ENCODE data around the gene G6PD. TPM values are rescaled to one million over a fixed set of nuclear protein-coding genes. Genes with fewer than 3 reads are reported as not detected.

Gene G6PD
- total RNA-seq, 3 donors from 2014 or later = 28.0 to 34.4 (median 33.9) TPM

GRCh38 chrX:154519389-154519788 lies 27.3 kb downstream of the G6PD start:
- TF ChIP-seq, protein P1, sequence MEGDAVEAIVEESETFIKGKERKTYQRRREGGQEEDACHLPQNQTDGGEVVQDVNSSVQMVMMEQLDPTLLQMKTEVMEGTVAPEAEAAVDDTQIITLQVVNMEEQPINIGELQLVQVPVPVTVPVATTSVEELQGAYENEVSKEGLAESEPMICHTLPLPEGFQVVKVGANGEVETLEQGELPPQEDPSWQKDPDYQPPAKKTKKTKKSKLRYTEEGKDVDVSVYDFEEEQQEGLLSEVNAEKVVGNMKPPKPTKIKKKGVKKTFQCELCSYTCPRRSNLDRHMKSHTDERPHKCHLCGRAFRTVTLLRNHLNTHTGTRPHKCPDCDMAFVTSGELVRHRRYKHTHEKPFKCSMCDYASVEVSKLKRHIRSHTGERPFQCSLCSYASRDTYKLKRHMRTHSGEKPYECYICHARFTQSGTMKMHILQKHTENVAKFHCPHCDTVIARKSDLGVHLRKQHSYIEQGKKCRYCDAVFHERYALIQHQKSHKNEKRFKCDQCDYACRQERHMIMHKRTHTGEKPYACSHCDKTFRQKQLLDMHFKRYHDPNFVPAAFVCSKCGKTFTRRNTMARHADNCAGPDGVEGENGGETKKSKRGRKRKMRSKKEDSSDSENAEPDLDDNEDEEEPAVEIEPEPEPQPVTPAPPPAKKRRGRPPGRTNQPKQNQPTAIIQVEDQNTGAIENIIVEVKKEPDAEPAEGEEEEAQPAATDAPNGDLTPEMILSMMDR (IDR thresholded peaks at IDR 0.05) = no peak
- Histone ChIP-seq H3K9me3 (no peaks in the 10 kb centered on the region), H3K4me1 (ENCODE audit: low read depth) (no peaks in the 10 kb centered on the region), H3K4me3 (no peak overlapping the region), H3K36me3 (ENCODE audit: low read depth) (no peaks in the 10 kb centered on the region)
- intact Hi-C loops (cut with DNase I, micrococcal nuclease) = no loop called here
- DNase-seq (no peak), ATAC-seq (no peak)

- H3K4me3 ChIP-seq = no peak overlapping the region
- H3K36me3 ChIP-seq (ENCODE audit: low read depth) = no peaks in the 10 kb centered on the region
- TF ChIP-seq, protein P1 (IDR thresholded peaks at IDR 0.05) = no peak
- no peaks in the 10 kb centered on the region for H3K4me1 ChIP-seq (ENCODE audit: low read depth)
- intact Hi-C loops (cut with DNase I, micrococcal nuclease) = no loop called here
- peak in 2 of 3 donors; percentile 63 to 66 for DNase-seq
- no peaks in the 10 kb centered on the region for H3K9me3 ChIP-seq
- peak; percentile 33 for ATAC-seq
Observed at GRCh38 chrX:154517101-154517781, 29.4 kb downstream of the G6PD start.

GRCh38 chrX:154516656-154517100 lies 30.0 kb downstream of the G6PD start:
- DNase-seq (peak in 1 of 3 donors; percentile 43), ATAC-seq (peak; percentile 5)
- TF ChIP-seq, protein P1 (IDR thresholded peaks at IDR 0.05) = no peak
- intact Hi-C loops (cut with DNase I, micrococcal nuclease) = no loop called here
- Histone ChIP-seq H3K4me1 (ENCODE audit: low read depth) (no peaks in the 10 kb centered on the region), H3K36me3 (ENCODE audit: low read depth) (no peaks in the 10 kb centered on the region), H3K4me3 (peak overlapping the region; percentile 38), H3K9me3 (no peaks in the 10 kb centered on the region)

DNA sequence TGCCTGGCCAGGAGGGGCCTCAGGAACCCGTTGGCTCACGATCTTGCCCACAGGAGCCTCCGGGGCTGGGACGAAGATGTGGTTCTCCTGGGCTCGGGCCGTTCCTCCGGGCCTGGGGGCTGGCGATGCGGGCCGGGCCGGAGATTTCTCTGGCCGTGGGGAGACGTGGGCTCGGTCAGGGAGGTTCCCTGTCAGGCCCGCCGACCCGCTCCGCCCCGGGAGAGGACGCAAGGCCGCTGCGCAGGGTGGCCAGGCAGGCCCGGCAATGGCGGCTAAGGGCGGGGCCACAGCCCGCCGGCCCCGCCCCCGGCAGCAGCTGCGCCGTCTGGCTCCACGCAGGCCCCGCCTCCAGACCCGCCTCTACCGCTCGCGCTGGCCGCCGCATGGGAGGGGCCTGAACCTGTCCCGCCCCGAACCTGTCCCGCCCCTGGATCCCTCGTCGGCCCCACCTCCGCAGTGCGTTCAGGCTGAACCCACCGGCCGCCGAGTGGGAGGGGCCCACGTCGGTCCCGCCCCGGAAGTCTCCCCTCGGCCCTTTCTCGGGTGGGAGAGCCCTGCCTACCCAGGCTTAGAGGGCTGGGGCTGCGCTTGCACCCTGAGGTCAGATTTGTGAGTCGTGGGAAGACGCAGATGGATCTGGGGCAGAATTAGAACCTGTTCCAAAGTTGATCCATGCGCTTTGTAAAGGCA lies 30.5 kb downstream of the G6PD start, which contains the start of gene FAM3A:
TSS of gene FAM3A (minus strand) at position 267 of the 690 bp plus-strand sequence. CDS start 460 bp downstream, outside the sequence.
- no peaks in the 10 kb centered on the region for H3K36me3 ChIP-seq (ENCODE audit: low read depth)
- TF ChIP-seq, protein P1 (IDR thresholded peaks at IDR 0.05) = no peak
- ATAC-seq (peak; percentile 90), DNase-seq (peak; percentile 91 to 96 (median 96))
- H3K4me1 ChIP-seq (ENCODE audit: low read depth) = no peaks in the 10 kb centered on the region
- intact Hi-C loops (cut with DNase I, micrococcal nuclease) = no loop called here
- H3K9me3 ChIP-seq = no peaks in the 10 kb centered on the region
- peak within 1 kb of the TSS; percentile 38 for H3K4me3 ChIP-seq

DNA sequence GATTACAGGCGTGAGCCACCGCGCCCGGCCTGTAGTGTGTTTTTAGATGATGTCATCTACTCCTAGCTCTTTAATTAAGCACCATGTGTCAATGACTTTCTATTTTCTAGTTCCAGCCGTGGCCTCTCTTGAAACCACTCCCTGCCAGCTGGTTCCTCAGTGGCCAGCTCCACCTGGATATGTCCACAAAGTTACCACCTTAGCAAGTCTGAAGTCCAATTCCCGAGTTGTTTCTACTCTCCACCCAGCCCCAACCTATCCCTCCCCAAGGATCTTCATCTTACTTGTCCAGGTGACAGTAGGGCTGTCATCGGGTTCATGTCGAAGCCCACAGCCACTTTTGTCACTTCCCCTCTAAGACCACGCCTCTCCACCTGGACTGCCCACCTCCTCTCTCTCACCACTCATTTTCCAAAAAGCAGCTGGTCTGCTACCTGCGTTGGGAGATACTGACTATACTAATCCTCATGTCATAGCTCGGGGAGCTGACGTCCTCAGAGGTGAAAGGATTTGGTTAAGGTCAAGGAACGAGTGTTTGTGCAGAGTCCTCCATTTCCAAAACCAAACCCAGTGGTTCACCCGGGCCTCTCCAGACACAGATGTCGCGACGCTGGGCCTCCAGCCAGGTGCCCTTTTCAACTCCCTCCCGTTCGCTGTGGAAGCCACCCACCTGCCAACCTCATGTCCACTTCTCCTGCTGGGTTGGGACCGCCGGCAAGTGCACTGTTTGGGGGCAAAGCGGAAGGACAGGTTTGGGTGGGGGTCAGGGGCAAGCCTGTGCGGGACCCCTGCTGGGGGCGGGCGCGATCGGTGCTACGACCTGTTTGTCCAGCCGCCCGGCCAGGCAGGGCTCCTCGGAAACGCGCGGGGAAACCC lies 31.3 kb downstream of the G6PD start:
- Histone ChIP-seq H3K36me3 (ENCODE audit: low read depth) (no peaks in the 10 kb centered on the region), H3K9me3 (no peaks in the 10 kb centered on the region), H3K4me1 (ENCODE audit: low read depth) (no peaks in the 10 kb centered on the region), H3K4me3 (peak overlapping the region; percentile 38)
- ATAC-seq (peak; percentile 66), DNase-seq (peak in 2 of 3 donors; percentile 63 to 67)
- intact Hi-C loops (cut with DNase I, micrococcal nuclease) = no loop called here
- TF ChIP-seq, protein P1 (IDR thresholded peaks at IDR 0.05) = no peak
